Measurements from ENCODE around the gene CPEB1. TPM values are rescaled to one million over a fixed set of nuclear protein-coding genes. Genes with fewer than 3 reads are reported as not detected.

The CPEB1 gene
- total and polyA plus RNA-seq, 2 of the 13 experiments (the other 11 are each of a cell fraction or from before 2014, with no cell fraction given): 0.03 to 0.07 TPM

- TF ChIP-seq PRDM15 (CRISPR knock-in tag; IDR thresholded peaks at IDR 0.05) (peak; percentile 34; the same call in 1 of the 2 replicates), MAFF (IDR thresholded peaks at IDR 0.05; ENCODE audit: low read depth, low read length) (no peak), RXRB (CRISPR knock-in tag; IDR thresholded peaks at IDR 0.05; ENCODE audit: borderline replicate concordance) (peak; percentile 62; the same call in 1 of the 2 replicates), U2AF2 (IDR thresholded peaks at IDR 0.05; ENCODE audit: low read depth, low read length) (no peak), HES4 (CRISPR knock-in tag; IDR thresholded peaks at IDR 0.05; ENCODE audit: borderline replicate concordance) (peak; percentile 92), IKZF4 (CRISPR knock-in tag; IDR thresholded peaks at IDR 0.05; ENCODE audit: borderline replicate concordance, low read depth, not compliant biosample characterization) (peak; percentile 79), THYN1 (CRISPR knock-in tag; IDR thresholded peaks at IDR 0.05; ENCODE audit: borderline replicate concordance, low read depth) (no peak), ZBTB14 (CRISPR knock-in tag; IDR thresholded peaks at IDR 0.05) (no peak), SALL2 (CRISPR knock-in tag; IDR thresholded peaks at IDR 0.05) (peak; percentile 82), ZNF749 (CRISPR knock-in tag; IDR thresholded peaks at IDR 0.05; ENCODE audit: borderline replicate concordance) (peak; percentile 76), YY1 (IDR thresholded peaks at IDR 0.05; ENCODE audit: insufficient read depth, insufficient replicate concordance, low read depth, low read length) (no peak), ZNF30 (CRISPR knock-in tag; IDR thresholded peaks at IDR 0.05) (no peak), JUNB (CRISPR knock-in tag; IDR thresholded peaks at IDR 0.05; ENCODE audit: borderline replicate concordance) (0 out of 2 replicates have a peak, but pooled peaks have one; percentile 58), SRF (IDR thresholded peaks at IDR 0.05; ENCODE audit: low read depth, low read length) (no peak), E2F5 (CRISPR knock-in tag; conservative IDR thresholded peaks at IDR 0.05) (0 out of 2 replicates have a peak, but pooled peaks have one; percentile 36), ZNF687 (CRISPR knock-in tag; IDR thresholded peaks at IDR 0.05) (no peak), SIX1 (CRISPR knock-in tag; IDR thresholded peaks at IDR 0.05; ENCODE audit: borderline replicate concordance) (no peak), KLF13 (CRISPR knock-in tag; IDR thresholded peaks at IDR 0.05) (no peak), ZNF775 (CRISPR knock-in tag; IDR thresholded peaks at IDR 0.05; ENCODE audit: borderline replicate concordance) (no peak)
Measured at GRCh38 chr15:82663186-82663600, 16.0 kb upstream of the CPEB1 start (continued).

Measured in HepG2 (cell line).